Measurements from ENCODE around the gene NAT16.
"Not testable (repeated sequence)": the region's sequence is repeated elsewhere in the genome, so short reads cannot be mapped to it uniquely, and the experiment has no call there.

Gene NAT16

DNA sequence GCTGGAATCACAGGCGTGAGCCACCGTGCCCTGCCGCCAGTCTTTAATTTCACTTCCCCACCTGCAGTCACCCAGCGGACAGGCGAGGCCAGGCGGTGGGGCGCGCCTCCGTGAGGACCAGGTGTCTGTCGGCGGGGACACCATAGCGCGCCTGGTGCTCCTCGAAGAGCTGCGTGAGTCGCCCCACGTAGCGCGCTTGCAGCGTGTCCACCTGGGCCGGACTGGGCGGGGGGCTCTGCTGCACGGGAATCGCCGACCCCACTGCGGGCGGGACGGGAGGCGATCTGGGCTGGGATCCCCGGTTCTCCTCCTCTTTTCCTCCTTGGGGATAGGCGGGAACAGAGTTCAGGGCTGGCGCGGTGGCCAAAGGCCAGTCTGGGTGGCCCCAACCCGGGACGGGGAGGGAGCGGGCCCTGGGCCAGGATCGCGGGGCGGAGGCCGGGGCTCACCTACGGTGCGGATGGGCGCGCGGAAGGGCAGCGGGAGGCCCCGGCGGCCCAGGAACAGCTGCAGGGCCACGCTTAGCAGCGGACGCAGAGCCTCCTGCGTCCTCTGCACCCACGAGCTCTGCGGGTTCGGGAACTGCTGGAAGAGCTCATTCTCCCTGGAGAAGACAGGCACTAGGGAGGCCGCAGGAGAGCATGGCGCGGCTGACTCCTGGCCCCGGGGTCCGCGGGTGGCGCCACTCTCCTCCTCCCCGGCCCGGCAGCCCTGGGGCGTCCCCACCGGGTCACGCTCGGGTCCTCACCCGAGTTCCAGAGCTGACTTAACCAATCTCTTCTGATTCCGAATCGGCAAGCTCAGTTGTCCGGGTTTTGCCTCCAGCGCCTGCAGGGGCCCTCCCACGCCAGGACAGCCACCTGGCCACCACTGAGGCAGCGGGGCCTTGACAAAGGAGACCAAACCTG is 21.9 kb upstream of the NAT16 start:
- DNase-seq, result no peak

- DNase-seq, result no peak
Measured at GRCh38 chr7:101200862-101201599, 20.9 kb upstream of the NAT16 start, which contains the start of gene MOGAT3. Gene MOGAT3 (minus strand): TSS chr7:101201036. CDS start chr7:101200854, 182 bp downstream.

DNA sequence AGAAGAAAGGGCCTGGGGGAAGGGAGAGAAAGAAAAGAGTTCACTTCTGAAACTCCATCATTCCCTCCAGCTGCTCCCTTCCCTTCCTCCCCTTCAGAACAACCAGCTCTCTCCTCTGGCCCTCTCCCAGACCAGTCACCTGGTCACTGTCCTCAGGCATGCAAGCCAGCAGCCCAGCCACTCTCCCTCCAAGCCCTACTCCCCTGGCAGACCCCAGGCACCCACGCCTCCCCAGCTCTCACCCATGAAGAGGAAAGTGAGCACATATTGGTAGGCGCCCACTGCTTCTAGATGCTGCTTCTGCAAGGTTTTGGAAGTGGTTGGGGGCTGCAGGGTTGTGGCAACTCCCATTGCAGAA is 20.4 kb upstream of the NAT16 start:
- no peak for DNase-seq

GRCh38 chr7:101199522-101199921 is 19.4 kb upstream of the NAT16 start:
- DNase-seq, result not testable (repeated sequence)

DNA sequence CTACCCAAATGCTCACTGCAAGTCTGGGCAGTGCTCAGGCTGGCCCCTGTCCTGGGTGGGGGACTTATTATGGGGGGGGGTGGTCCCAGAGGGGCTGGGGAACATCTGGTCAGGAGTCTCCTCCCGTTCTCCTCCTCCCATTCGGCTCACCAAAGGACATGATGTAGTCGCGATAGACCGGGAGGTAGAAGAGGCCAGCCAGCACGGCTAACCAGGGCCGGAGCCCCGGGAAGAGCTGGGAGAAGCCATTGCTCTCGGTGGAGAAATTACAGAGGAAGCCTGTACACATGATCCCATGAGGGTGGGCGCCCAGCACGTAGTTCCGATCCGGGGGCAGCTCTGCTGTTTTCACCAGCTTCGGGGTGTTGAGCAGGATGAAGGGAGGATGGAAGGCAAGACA is 18.4 kb upstream of the NAT16 start:
- DNase-seq, result no peak

GRCh38 chr7:101197991-101198390 is 17.9 kb upstream of the NAT16 start:
- no peak for DNase-seq

DNA sequence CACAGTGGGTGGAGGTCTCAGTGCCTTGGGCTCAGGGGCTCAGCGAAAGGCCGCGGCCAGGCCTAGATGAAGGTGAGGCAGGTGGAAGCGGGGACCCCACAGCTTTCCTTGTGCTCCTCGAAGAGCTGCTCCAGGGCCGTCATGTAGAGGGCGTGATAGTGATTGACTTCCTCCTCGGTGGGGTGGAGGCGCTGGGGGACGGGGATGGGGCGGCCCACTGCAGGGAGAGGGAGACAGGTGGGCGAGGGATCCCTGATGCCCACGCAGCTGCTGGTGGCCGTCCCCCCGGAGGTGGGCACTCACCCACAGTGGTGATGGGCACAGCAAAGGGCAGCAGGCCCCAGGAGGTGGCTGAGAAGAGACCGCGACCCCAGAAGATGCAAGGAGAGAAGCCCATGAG is 15.8 kb upstream of the NAT16 start:
- DNase-seq, result no peak

DNA sequence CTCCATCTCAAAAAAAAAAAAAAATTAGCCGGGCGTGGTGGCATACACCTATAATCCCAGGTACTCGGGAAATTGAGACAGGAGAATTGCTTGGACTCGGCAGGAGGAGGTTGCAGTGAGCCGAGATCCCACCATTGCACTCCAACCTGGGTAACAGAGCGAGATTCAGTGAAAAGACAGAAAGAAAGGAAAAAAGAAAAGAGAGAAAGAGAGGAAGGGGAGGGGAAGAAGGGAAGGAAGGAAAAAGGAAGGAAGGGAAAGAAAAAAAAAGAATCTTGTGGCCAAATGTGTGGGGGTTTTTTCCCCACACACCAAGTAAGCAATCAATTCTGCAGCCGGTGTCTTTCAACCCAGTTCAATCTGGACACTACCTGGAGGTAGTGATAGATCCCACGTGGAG is 9.0 kb upstream of the NAT16 start:
- no peak for DNase-seq

DNA sequence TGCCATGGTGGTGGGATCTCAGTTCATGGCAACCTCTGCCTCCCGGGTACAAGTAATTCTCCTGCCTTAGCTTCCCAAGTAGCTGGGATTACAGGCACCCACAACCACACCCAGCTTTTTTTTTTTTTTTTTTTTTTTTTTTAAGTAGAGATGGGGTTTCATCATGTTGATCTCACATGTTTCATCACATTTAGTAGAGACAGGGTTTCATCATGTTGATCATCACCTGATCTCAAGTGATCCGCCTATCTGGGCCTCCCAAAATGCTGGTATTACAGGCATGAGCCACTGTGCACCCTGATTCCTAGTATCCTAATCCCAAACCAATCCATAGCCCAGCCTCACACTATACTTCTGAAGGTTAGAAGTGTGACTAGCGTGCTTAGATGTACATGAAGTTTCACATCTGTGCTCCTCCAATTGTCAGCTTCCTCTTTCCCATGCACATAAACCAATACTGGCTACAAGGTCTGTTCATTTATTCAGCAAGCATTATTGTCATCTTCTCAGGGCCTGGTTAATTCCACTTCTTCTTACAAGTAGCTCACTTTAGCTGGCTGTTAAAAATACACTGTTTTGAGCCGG is 6.8 kb upstream of the NAT16 start:
- DNase-seq, result no peak

GRCh38 chr7:101186194-101186593 is 6.1 kb upstream of the NAT16 start:
- no peak for DNase-seq

- DNase-seq, result no peak
Measured at GRCh38 chr7:101185258-101185839, 5.3 kb upstream of the NAT16 start.

- DNase-seq, result no peak
Measured at GRCh38 chr7:101179713-101180112, 380 bp downstream of the NAT16 start.

DNA sequence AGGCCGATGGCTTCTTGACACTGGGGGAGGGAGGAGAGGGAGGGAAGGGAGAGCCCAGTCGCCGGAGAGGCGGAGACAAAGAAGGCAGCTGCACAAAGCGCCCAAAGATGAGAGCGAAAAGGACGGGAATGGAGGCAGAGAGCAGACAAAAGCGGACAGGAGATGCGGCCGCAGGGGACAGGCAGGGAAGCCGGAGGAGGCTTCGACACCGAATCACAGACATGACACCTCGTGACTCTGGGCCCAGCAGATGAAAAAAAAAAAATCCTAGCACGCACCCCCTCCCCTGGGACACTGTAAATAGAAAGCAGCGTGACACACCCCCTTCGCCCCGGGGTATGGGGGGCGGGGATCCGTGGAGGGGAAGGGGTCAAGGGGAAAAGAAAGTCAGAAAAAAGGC is 976 bp downstream of the NAT16 start:
- no peak for DNase-seq

GRCh38 chr7:101177644-101178043 is 2.4 kb downstream of the NAT16 start:
- DNase-seq, result no peak

GRCh38 chr7:101175664-101176063 is 4.4 kb downstream of the NAT16 start:
- DNase-seq, result no peak

- no peak for DNase-seq
Measured at GRCh38 chr7:101174322-101174854, 5.7 kb downstream of the NAT16 start.

- peak; percentile 85 for DNase-seq
Measured at GRCh38 chr7:101173752-101174244, 6.3 kb downstream of the NAT16 start.

DNA sequence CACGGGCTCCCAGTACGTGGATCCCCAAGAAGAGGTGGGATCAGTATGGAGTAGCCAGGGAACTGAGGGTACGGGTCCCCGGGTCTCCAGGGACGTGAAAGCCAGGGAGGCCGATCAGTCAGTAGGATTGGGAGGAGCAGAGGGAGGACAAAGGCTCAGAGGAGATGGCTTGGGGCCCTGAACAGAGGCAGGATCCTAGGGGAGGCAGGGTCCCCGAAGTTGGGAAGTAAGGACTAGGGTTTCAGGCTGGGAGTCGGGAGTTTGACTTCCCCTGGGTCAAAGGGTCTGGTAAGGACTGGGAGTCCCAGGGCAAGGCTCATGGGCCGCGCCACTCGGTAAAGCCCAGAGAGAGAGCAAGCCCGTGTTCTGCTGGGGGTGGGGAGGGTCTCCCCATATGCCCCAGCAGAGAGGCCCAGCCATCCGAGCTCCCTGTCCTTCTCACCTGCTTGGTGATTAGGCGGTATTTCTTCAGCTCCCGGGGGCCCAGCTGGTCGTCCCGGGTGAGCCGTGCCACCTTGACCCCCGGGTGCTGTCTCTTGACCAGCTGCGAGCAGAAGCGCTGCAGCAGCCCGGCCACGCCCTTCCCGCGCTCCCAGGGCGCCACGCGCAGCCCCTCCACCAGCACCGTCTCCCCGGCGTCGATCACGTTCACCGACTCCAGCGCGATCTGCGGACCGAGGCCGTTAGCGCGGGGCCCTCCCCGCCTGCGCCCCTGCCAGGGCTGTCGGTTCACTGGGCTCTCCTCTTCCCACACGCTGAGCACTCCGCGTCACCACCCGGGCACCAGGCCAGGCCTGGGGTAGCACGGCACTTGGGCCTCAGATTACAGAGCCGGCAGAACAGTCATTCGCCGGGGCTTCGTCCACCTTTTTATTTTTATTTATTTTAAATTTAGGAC is 7.0 kb downstream of the NAT16 start:
- peak; percentile 73 for DNase-seq

- no peak for DNase-seq
Measured at GRCh38 chr7:101172005-101172853, 7.9 kb downstream of the NAT16 start.

- DNase-seq, result no peak
Measured at GRCh38 chr7:101171442-101171837, 8.7 kb downstream of the NAT16 start.
